GM12891 (cell line): ENCODE measurements around the gene ATP6V1C2.

Experiments used
- POLR2A ChIP-seq: IDR thresholded peaks from 2 replicates; pipeline ENCODE4 v1.6.1; 2011; ENCODE audit warnings: low read depth, low read length, control low read depth
- POLR2AphosphoS5 ChIP-seq: IDR thresholded peaks from 2 replicates; pipeline ENCODE4 v1.6.1; 2011; ENCODE audit warnings: low read depth, low read length, control low read depth
- TAF1 ChIP-seq: IDR thresholded peaks from 2 replicates; pipeline ENCODE4 v1.6.1; 2011; ENCODE audit warnings: low read depth, low read length, control low read depth

- no peak for TF ChIP-seq POLR2A
- TF ChIP-seq POLR2AphosphoS5, result no peak
- TF ChIP-seq TAF1, result no peak
Observed at GRCh38 chr2:10755621-10756020, 34.2 kb downstream of the ATP6V1C2 start.
